IPS-11a (cell line): ENCODE results near the gene STBD1.
"Not testable (repeated sequence)": the region's sequence is repeated elsewhere in the genome, so short reads cannot be mapped to it uniquely, and the experiment has no call there.

Experiments
- H3K4me3 ChIP-seq: one replicate; pipeline ENCODE4 v1.5.1; 2013; ENCODE audit warnings: low read depth, low read length, control low read depth

STBD1 gene

GRCh38 chr4:76305971-76306881 is at the start of gene STBD1:
STBD1 (plus strand) TSS chr4:76306733; CDS start chr4:76306770, 37 bp downstream.
- peak within 1 kb of the TSS; percentile 70 for H3K4me3 ChIP-seq

GRCh38 chr4:76256968-76257367 is 49.6 kb upstream of the STBD1 start:
- H3K4me3 ChIP-seq = no peak overlapping the region

GRCh38 chr4:76257824-76258223 is 48.7 kb upstream of the STBD1 start:
- no peak overlapping the region for H3K4me3 ChIP-seq

GRCh38 chr4:76260571-76260970 is 46.0 kb upstream of the STBD1 start:
- H3K4me3 ChIP-seq = no peak overlapping the region

- H3K4me3 ChIP-seq = no peak overlapping the region
These were observed 40.8 kb upstream of the STBD1 start for GRCh38 chr4:76265631-76266218.

- no peak overlapping the region for H3K4me3 ChIP-seq
These were observed 39.9 kb upstream of the STBD1 start for GRCh38 chr4:76266627-76267026.

- H3K4me3 ChIP-seq = no peak overlapping the region
These were observed 38.7 kb upstream of the STBD1 start for GRCh38 chr4:76267811-76268210.

GRCh38 chr4:76270244-76271175 is 36.0 kb upstream of the STBD1 start:
- H3K4me3 ChIP-seq = no peak overlapping the region

- H3K4me3 ChIP-seq = no peak overlapping the region
These were observed 35.3 kb upstream of the STBD1 start for GRCh38 chr4:76271248-76271647.

- H3K4me3 ChIP-seq = no peak overlapping the region
These were observed 34.5 kb upstream of the STBD1 start for GRCh38 chr4:76272073-76272472.

- H3K4me3 ChIP-seq = no peak overlapping the region
These were observed 34.0 kb upstream of the STBD1 start for GRCh38 chr4:76272582-76272981.

GRCh38 chr4:76272999-76273398 is 33.5 kb upstream of the STBD1 start:
- H3K4me3 ChIP-seq = no peak overlapping the region

- no peak overlapping the region for H3K4me3 ChIP-seq
These were observed 30.9 kb upstream of the STBD1 start for GRCh38 chr4:76275486-76276124.

- no peak overlapping the region for H3K4me3 ChIP-seq
These were observed 29.7 kb upstream of the STBD1 start for GRCh38 chr4:76276813-76277212.

- H3K4me3 ChIP-seq = no peak overlapping the region
These were observed 28.9 kb upstream of the STBD1 start for GRCh38 chr4:76277667-76278066.

- H3K4me3 ChIP-seq = no peak overlapping the region
These were observed 27.9 kb upstream of the STBD1 start for GRCh38 chr4:76278583-76278982.

- no peak overlapping the region for H3K4me3 ChIP-seq
These were observed 27.1 kb upstream of the STBD1 start for GRCh38 chr4:76279462-76279861.

GRCh38 chr4:76280488-76281441 is 25.8 kb upstream of the STBD1 start:
- H3K4me3 ChIP-seq = no peak overlapping the region

GRCh38 chr4:76281594-76281993 is 24.9 kb upstream of the STBD1 start:
- not testable (repeated sequence) for H3K4me3 ChIP-seq
